Endothelial cell of umbilical vein (primary cell): ENCODE measurements around the gene TMEM125. TPM values are rescaled to one million over a fixed set of nuclear protein-coding genes. Genes with fewer than 3 reads are reported as not detected.

Source experiments
- BruUV-seq: library from RNA; stranded (reverse); fragments of 400-500 nt; replicated peaks from 2 replicates; lab custom pipeline; 2021; lab: Mats Ljungman, UMichigan
- CTCF ChIA-PET: fragments of 300-600, 350-600 bp; sonication (Branson Sonifier 250); formaldehyde crosslinking; loops from one replicate; lab custom pipeline; 2021; ENCODE audit warnings: antibody characterized with exemption, inconsistent platforms; lab: Charles Lee
- POLR2A ChIA-PET: fragments of 300-600, 350-600 bp; sonication (Branson Sonifier 250); formaldehyde crosslinking; loops from one replicate; lab custom pipeline; 2021; ENCODE audit warnings: antibody characterized with exemption, inconsistent platforms; lab: Charles Lee
- DNase-seq: peaks from one replicate; pipeline ENCODE4 v3.0.0-alpha.2; 2011; ENCODE audit warnings: low read depth, low spot score
- FAIRE-seq: peaks from 2 replicates; lab custom pipeline; 2011; peaks lifted over from hg19 to GRCh38; lab: Jason Lieb, UNC
- H2AFZ ChIP-seq: 2 replicates; pipeline ENCODE4 v1.6.0; 2012; ENCODE audit warnings: low read depth, low read length, control low read depth, inconsistent platforms
- H3K27ac ChIP-seq: 2 replicates; pipeline ENCODE4 v1.5.1; 2011; ENCODE audit warnings: low read depth, mild to moderate bottlenecking, control low read depth, low read length, moderate library complexity; ENCODE audit not compliant: insufficient read depth
- H3K27me3 ChIP-seq, 2 experiments: 2 replicates each; pipeline versions ENCODE4 v1.6.0 to v1.6.1; 2011; ENCODE audit warnings: low read length in 2 of 2, mixed read lengths in 1 of 2; ENCODE audit not compliant: control insufficient read depth in 2 of 2, insufficient read depth in 2 of 2
- H3K36me3 ChIP-seq, 2 experiments: 2 replicates in 1 of 2; 3 replicates in 1 of 2; pipeline ENCODE4 v1.5.1; 2011; ENCODE audit warnings: low read length in 2 of 2, mild to moderate bottlenecking in 1 of 2, moderate library complexity in 1 of 2; ENCODE audit not compliant: control insufficient read depth in 2 of 2, insufficient read depth in 2 of 2; ENCODE audit errors: extremely low read depth in 1 of 2
- H3K4me1 ChIP-seq: 3 replicates; pipeline ENCODE4 v1.5.1; 2011; ENCODE audit warnings: mild to moderate bottlenecking, low read length; ENCODE audit not compliant: control insufficient read depth, insufficient read depth; ENCODE audit errors: extremely low read depth
- H3K4me2 ChIP-seq: 2 replicates; pipeline ENCODE4 v1.6.1; 2011; ENCODE audit warnings: low read length, control low read depth, mixed read lengths; ENCODE audit not compliant: insufficient read depth
- H3K4me3 ChIP-seq, 3 experiments: fragments of 200-600 bp in 1 of 3; sonication (generic), shearing (Covaris generic) in 1 of 3; replicated peaks in 1 of 3; 2 replicates each; pipeline ENCODE4 v1.5.1; 2011 to 2016; ENCODE audit warnings: control low read depth in 3 of 3, low read length in 3 of 3, mild to moderate bottlenecking in 2 of 3, inconsistent platforms in 1 of 3, low read depth in 1 of 3, moderate library complexity in 1 of 3; ENCODE audit not compliant: insufficient read depth in 1 of 3
- H3K79me2 ChIP-seq: 2 replicates; pipeline ENCODE4 v1.6.0; 2012; ENCODE audit warnings: low read length, inconsistent platforms; ENCODE audit not compliant: control insufficient read depth, insufficient read depth
- H3K9ac ChIP-seq: replicated peaks from 2 replicates; pipeline ENCODE3; 2011; ENCODE audit warnings: low read length, control low read depth; ENCODE audit not compliant: insufficient read depth; ENCODE audit errors: extremely low read depth
- H3K9me1 ChIP-seq: replicated peaks from 3 replicates; pipeline ENCODE4 v1.6.0; 2011; ENCODE audit warnings: mild to moderate bottlenecking, low read length; ENCODE audit not compliant: control insufficient read depth, insufficient read depth; ENCODE audit errors: extremely low read depth
- H3K9me3 ChIP-seq: replicated peaks from 2 replicates; pipeline ENCODE4 v1.5.1; 2012; ENCODE audit warnings: low read length, inconsistent platforms; ENCODE audit not compliant: control insufficient read depth, insufficient read depth
- H4K20me1 ChIP-seq: replicated peaks from 2 replicates; pipeline ENCODE3; 2011; ENCODE audit warnings: mild to moderate bottlenecking, low read length; ENCODE audit not compliant: control insufficient read depth, insufficient read depth; ENCODE audit errors: extremely low read depth
- EZH2 ChIP-seq: IDR thresholded peaks from 2 replicates; pipeline ENCODE4 v1.6.1; 2012; ENCODE audit warnings: borderline replicate concordance, low read depth, mild to moderate bottlenecking, moderate library complexity, low read length, inconsistent platforms; ENCODE audit not compliant: severe bottlenecking
- FOS ChIP-seq: IDR thresholded peaks from 2 replicates; pipeline ENCODE4 v1.6.1; 2011; ENCODE audit warnings: mild to moderate bottlenecking, low read length, moderate library complexity, borderline replicate concordance; ENCODE audit not compliant: insufficient read depth
- GATA2 ChIP-seq: IDR thresholded peaks from 2 replicates; pipeline ENCODE4 v1.7.0; 2011; ENCODE audit warnings: low read depth, mild to moderate bottlenecking, moderate library complexity, mixed read lengths, low read length; ENCODE audit not compliant: insufficient read length, insufficient read depth
- JUN ChIP-seq: IDR thresholded peaks from 2 replicates; pipeline ENCODE4 v1.6.1; 2011; ENCODE audit warnings: borderline replicate concordance, low read depth; ENCODE audit not compliant: insufficient read length, insufficient read depth
- MAX ChIP-seq: IDR thresholded peaks from 2 replicates; pipeline ENCODE4 v1.6.1; 2011; ENCODE audit not compliant: insufficient read depth, insufficient read length
- MYC ChIP-seq: IDR thresholded peaks from one replicate; pipeline ENCODE4 v1.6.1; 2011; ENCODE audit warnings: mild to moderate bottlenecking, low read depth, low read length
- POLR2A ChIP-seq: IDR thresholded peaks from 2 replicates; pipeline ENCODE4 v1.6.1; 2012; ENCODE audit warnings: low read depth, mild to moderate bottlenecking, control low read depth, low read length
- POLR2AphosphoS5 ChIP-seq: IDR thresholded peaks from 2 replicates; pipeline ENCODE4 v1.6.1; 2012; ENCODE audit warnings: low read depth, mild to moderate bottlenecking, control low read depth, low read length, moderate library complexity; ENCODE audit not compliant: insufficient read depth
- dilution Hi-C: fragments of 300-500 bp; cut with MboI; formaldehyde crosslinking; loops from one replicate; pipeline ENCODE4 v1.15.0; 2019; ENCODE audit warnings: low sequenced_read_pairs; ENCODE audit not compliant: extremely low pct_ligation_motif_present
- intact Hi-C: fragments of 100-400 bp; cut with micrococcal nuclease; formaldehyde crosslinking; loops from one replicate; pipeline ENCODE4 v1.10.0; 2022
- polyA plus RNA-seq, 4 experiments: library from polyadenylated mRNA; depleted of rRNA in 3 of 4; stranded (reverse) in 3 of 4; unstranded in 1 of 4; fragments of >200 nt; gene quantifications; 2 replicates each; pipeline versions ENCODE4 v1.2.1 to v1.2.3, GENCODE V29; 2011 to 2012; ENCODE audit warnings: missing spikeins in 1 of 4
- total RNA-seq: library from RNA; stranded (reverse); gene quantifications from 2 replicates; pipeline ENCODE4 v1.2.3, GENCODE V29; 2021
- TF ChIP-seq, protein P1 (sequence below), 2 donors: IDR thresholded peaks; 1 replicate in 1 of 2; 2 replicates in 1 of 2; pipeline ENCODE4 v1.5.1; 2011; ENCODE audit warnings: low read length in 2 of 2, mild to moderate bottlenecking in 2 of 2, moderate library complexity in 2 of 2, control low read depth in 1 of 2, inconsistent platforms in 1 of 2, low read depth in 1 of 2; ENCODE audit not compliant: insufficient read depth in 1 of 2; ENCODE audit errors: extremely low read depth in 1 of 2

TMEM125 gene
- total and polyA plus RNA-seq, 2 donors (not counting 3 experiments of a cell fraction or from before 2014, with no cell fraction given): 0.17 TPM; not detected in 1

- H3K9ac ChIP-seq: no peak overlapping the region
- TF ChIP-seq POLR2A: no peak
- H3K36me3 ChIP-seq: no peaks in the 10 kb centered on the region
- H2AFZ ChIP-seq: no peak overlapping the region
- dilution Hi-C loops: no loop called here
- H3K4me1 ChIP-seq: no peaks in the 10 kb centered on the region
- POLR2A ChIA-PET: no interaction called here
- CTCF ChIA-PET: no interaction called here
- peaks cover 5 to 11% of the 10 kb centered on the region in 2 experiments for H3K27me3 ChIP-seq
- no TSS peak for BruUV-seq
- no peak overlapping the region for H3K4me3 ChIP-seq
- no peaks in the 10 kb centered on the region for H4K20me1 ChIP-seq
- FAIRE-seq: no peak
- intact Hi-C loops: no loop called here
- H3K9me1 ChIP-seq: no peaks in the 10 kb centered on the region
- DNase-seq: no peak
- H3K9me3 ChIP-seq: no peaks in the 10 kb centered on the region
- no peaks in the 10 kb centered on the region for H3K79me2 ChIP-seq
- no peak overlapping the region for H3K27ac ChIP-seq
- no peak overlapping the region for H3K4me2 ChIP-seq
These were observed 18.8 kb upstream of the TMEM125 start for GRCh38 chr1:43251024-43251423.

GRCh38 chr1:43252225-43252624 is 17.6 kb upstream of the TMEM125 start:
- no TSS peak for BruUV-seq
- Histone ChIP-seq H3K9me1 (no peaks in the 10 kb centered on the region), H3K4me2 (no peak overlapping the region), H3K36me3 (no peaks in the 10 kb centered on the region), H3K79me2 (no peaks in the 10 kb centered on the region), H3K27ac (no peak overlapping the region), H3K27me3 (peaks cover 5 to 13% of the 10 kb centered on the region in 2 experiments), H4K20me1 (no peaks in the 10 kb centered on the region), H2AFZ (no peak overlapping the region), H3K4me1 (no peaks in the 10 kb centered on the region), H3K9ac (no peak overlapping the region), H3K4me3 (no peak overlapping the region), H3K9me3 (no peaks in the 10 kb centered on the region)
- ChIA-PET CTCF (interaction anchor here (0.7 to 1.0 kb wide), 3 partner anchors 9 to 25 kb away, joined by 3 read pairs; no protein-coding TSS in a partner anchor), POLR2A (no interaction called here)
- no peak for DNase-seq
- dilution Hi-C loops (no loop called here), intact Hi-C loops (no loop called here)
- no peak for FAIRE-seq
- no peak for TF ChIP-seq EZH2
- TF ChIP-seq MAX: no peak
- TF ChIP-seq JUN: no peak
- no peak for TF ChIP-seq POLR2AphosphoS5
- TF ChIP-seq, protein P1, sequence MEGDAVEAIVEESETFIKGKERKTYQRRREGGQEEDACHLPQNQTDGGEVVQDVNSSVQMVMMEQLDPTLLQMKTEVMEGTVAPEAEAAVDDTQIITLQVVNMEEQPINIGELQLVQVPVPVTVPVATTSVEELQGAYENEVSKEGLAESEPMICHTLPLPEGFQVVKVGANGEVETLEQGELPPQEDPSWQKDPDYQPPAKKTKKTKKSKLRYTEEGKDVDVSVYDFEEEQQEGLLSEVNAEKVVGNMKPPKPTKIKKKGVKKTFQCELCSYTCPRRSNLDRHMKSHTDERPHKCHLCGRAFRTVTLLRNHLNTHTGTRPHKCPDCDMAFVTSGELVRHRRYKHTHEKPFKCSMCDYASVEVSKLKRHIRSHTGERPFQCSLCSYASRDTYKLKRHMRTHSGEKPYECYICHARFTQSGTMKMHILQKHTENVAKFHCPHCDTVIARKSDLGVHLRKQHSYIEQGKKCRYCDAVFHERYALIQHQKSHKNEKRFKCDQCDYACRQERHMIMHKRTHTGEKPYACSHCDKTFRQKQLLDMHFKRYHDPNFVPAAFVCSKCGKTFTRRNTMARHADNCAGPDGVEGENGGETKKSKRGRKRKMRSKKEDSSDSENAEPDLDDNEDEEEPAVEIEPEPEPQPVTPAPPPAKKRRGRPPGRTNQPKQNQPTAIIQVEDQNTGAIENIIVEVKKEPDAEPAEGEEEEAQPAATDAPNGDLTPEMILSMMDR (IDR thresholded peaks at IDR 0.05; ENCODE audit: extremely low read depth in 1 of 2, insufficient read depth in 1 of 2, low read depth in 1 of 2, low read length in 2 of 2): no peak
- TF ChIP-seq GATA2: no peak
- TF ChIP-seq FOS: no peak
- TF ChIP-seq POLR2A: no peak
- TF ChIP-seq MYC: no peak
